Stimulated activated CD4-positive, alpha-beta T cell treated with anti-CD3 and anti-CD28 coated beads, TNF-alpha, amount 100 ng/mL, for 4 hours (primary cell): Measurements from ENCODE around the gene ATXN1.
"Not testable (repeated sequence)": the region's sequence is repeated elsewhere in the genome, so short reads cannot be mapped to it uniquely, and the experiment has no call there.

Source experiments
- DNase-seq, 3 experiments: peaks; one replicate each; pipeline ENCODE4 v3.0.0-alpha.2; 2020; ENCODE audit warnings: low read depth in 3 of 3

ATXN1 gene

DNA sequence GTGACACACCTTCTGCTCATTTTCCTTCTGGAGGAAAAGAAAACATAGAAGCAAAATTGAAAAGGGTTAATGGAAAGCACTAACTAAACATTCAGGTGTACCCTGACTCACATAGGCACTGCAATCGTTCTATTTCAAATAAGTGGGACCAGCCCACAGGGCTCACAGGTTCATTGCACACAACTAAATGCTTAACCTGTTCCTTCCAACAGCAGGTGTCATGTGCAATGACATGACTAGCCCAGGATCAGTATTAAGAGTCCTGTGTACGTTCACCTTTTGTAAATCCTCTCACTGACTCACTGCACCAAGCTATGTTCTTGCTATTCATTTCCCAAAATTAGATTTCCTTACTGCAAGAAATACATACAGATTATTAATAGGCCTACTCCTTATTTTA lies 371.6 kb downstream of the ATXN1 start:
- DNase-seq, result no peak

DNA sequence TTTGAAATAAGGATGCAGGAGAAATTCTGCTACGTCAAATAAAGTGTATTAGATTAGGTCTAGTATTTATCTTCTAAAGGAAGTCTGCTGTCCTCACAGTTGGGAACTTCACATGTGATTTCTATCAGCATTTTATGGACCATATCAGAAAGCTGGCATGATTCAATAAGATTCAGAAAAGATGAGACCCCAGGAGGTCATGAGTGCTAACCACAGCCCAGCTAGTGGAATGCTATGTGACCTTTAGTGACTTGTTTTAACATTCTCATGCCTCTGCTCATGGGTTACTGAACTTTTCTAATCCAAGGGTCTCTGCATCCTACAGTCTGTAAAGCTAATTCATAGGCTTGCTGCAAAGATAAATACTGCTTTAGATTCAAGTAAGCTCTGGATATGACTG lies 372.8 kb downstream of the ATXN1 start:
- no peak for DNase-seq

DNA sequence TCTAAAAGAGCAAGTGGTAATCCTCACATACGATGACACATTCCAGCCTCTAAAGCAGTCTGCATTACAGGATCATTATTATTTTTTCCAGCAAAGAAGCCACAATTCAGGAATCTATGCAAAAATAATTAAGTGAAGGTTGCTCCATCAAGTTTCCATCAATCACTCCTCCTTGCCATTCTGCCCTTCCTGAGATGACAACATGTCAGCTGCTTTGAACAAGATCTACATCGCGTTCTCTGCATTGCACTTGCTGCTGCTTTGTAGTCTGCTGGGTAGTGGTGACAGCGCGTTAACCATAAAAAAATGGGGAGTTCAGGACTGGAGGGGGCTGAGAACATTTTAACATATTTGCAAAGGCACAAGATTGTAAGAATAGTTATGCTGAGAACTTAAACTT lies 375.2 kb downstream of the ATXN1 start:
- DNase-seq, result no peak

DNA sequence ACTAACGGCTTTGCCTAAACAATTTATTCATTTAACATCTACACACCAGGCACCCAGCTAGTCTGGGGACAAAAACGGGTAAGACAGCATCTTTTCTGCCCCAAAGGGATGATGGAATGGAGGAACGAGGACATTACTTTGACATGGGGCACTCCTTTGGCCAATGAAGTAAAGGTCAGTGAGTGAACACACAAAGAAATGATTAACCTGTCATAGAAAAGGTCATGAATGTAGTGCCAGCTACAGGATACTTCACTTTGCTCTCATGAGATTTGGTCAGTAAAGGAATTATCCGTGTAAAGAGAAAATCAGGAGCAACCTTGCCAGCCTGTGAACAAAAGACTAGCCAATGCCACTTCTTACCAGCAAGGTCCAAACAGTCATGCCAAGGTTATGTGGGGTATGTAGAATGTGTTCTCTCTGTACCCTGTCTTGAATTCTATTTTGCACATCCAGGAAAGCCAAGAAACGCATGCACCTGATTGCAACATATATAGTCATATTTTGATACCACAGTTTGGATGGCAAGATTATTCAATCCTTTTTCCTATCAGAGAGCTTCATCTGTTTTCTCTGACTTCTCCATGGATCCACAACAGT lies 377.6 kb downstream of the ATXN1 start:
- no peak for DNase-seq

DNA sequence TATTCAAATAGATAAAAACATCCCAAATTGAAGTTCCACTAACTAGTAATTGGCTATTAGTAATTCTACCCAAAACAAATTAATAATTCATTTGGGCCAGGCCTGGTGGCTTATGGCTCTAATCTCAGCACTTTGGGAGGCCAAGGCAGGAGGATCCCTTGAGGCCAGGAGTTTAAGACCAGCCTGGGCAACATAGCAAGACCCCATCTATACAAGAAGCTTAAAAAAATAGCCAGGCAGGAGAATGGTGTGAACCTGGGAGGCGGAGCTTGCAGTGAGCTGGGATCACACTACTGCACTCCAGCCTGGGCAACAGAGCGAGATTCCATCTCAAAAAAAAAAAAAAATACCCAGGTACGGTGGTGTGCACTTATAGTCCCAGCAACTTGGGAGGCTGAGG lies 379.3 kb downstream of the ATXN1 start:
- DNase-seq, result not testable (repeated sequence)

DNA sequence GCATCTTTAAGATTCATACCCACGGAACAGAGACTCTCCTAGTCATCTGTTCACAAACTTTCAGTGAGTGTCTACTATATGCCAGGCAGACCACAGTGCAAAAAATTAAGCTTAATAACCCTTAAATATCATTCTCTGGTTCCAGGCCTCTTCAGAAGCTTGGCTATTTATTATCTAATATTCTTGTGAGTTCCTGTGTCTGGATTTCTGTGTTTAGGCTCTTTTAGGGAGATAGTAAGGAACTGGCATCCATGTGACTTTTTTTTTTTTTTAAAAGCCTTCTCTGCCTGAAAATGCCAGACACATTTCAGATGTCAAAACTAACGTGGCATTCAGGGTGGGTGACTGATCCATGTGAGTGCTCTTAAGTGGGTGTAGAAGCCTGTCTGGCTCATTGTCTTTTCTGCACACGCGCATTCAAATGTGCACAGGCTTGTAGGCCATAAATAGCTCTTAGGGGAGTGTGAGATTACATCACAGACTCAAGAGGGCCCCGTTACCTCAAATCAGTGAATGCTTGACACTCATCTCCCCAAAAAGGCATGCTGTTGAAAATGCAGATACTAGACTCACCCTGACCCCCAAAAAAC lies 380.9 kb downstream of the ATXN1 start:
- DNase-seq, result no peak

DNA sequence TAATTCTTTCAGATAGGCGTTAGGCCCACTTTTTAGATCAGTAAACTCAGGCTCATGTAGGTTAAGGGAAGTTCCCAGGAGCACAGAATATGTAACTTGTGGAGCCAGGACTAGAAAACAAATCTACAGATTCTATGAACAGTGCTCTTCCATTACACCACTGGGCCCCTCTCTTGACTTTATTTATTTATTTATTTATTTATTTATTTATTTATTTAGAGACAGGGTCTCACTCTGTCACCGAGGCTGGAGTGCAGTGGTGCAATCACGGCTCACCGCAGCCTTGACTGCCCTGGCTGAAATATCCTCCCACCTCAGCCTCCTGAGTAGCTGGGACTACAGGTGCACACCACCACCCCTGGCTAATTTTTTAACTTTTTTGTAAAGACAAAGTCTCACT lies 382.9 kb downstream of the ATXN1 start:
- DNase-seq, result not testable (repeated sequence)

DNA sequence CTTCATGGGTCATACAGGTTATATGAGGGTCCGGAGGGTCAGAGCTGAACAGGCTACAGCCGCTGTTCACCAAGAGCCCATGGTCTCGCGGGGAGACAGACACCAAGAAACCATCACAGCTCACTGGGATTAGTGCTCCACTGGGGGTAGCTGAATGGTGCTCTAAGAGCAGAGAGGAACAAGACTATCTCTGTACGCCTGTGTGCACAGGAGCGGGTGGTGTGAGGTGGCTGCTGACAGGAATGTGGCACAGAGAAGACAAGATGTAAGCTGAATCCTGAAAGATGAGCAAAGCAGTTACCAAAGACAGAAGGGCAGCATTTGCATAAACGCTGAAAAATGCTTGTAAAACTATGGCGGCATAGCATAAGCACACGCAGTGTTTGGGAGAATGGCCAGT lies 383.8 kb downstream of the ATXN1 start:
- no peak for DNase-seq

DNA sequence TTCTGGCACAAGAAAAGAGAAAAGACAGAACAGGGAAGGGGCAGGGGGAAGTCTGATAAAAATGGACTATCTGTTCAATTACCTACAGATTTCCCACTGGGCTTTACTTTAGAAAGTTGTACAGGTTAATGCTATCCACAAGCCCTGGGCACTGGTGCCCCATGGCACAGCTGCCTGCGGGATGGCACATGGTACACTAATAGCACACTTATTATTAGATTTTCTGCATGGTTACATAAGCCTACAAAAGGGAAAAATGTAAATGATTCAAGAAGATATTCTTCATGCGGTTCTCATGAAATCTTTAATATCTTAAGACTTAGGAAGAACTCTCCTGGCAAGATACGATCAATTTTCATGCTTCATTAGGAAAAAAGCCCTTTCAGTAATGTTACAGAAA lies 385.4 kb downstream of the ATXN1 start:
- DNase-seq, result no peak

DNA sequence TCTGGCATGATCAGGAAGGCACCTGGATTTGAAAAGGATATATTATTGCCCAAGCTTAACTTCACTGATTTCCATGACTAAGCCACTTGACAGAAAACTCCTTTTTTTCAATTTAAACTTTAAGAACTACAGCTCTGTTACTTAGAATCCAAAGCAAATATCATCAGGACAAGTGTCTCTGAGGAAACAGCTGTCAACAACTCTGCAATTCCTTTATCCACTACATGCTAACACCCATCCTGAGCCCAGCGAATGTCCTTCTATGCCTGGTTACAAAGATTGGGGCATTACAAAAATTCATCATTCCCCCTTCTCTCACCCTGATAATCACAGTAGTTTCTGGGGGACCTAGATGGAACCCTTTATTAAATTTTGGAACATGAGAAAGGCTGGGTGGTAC lies 386.1 kb downstream of the ATXN1 start:
- DNase-seq, result no peak

DNA sequence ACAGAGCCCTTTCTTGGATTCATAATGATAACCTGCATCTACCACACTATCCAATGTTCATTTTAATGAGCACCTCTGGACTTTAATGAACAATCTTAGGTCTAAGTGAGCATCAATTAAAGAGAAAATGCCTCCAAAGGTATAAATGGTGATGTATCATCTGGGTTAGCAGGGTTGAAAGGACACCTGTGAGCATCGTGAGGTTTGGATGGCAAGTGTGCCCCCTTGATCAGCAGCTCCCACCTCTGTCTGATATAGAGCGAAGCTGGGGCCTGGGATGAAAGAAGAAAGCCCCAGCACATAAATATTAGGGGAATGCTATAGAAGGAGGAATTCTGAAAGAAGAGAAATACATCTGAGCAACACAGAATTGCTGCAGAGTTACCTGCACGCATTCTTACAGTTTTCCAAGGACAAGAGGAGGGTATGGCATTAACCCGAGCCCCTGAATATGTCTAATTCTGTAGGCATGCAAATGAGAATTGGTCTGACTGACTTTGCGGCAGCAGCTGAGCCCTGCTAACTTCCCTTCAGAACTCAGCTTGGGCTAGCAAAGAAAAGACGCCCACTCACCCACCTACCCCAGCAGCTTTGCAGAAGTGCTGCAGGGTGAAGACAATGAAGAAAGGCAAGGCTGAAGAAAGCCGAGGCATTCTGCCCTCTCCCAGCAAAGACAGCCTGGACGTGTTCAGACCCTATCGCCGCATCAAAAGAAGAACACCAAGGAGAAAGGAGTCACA lies 386.6 kb downstream of the ATXN1 start:
- DNase-seq, result no peak

DNA sequence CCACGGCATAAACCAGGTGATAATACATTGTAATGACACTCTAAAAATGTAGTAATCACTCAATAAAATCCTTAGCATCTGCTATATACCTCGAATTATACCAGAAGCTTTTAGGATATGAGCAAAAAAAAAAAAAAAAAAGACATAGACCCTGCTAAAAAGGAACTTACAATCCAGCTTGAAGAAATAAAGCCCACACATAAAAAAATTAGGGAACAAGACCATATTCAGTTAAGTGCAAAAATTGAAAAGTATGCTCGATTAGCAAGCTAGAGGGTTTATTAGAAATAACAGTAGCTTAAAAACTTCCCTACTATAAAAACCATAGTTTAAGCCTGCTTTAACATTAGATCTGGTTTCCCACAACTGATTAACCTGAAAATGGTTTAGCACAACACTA lies 387.2 kb downstream of the ATXN1 start:
- DNase-seq, result no peak

DNA sequence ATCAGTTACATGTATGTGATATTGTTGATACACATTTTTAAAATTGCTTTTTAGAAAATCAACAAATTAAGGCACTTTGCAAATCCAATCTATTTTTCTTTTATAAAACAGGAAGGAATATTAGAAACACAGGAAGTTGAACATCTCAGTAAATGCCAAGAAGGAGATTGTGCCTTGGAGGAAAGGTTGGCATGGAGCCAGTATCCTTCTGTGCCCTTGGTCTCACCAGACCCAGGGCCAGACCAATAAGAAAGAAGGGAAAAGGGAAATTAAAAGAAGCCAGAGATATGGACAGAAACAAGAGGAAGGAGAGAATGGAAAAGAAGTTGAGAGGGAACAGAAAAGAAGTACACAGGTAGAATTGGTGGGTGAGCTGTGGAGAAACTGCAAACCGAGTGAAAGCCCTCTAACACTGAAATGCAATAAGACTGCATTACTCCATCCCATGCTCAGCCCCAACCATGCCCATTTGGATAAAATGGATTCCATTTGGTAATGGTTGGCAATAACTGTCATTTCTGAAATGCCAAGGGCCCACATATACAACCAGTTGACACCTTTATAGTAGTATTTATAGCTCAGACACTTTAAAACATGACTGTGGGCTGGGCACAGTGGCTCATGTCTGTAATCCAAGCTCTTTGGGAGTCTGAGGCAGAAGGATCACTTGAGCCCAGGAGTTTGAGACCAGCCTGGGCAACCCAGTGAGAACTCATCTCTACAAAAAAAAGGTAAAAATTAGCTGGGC lies 389.1 kb downstream of the ATXN1 start:
- DNase-seq, result no peak

DNA sequence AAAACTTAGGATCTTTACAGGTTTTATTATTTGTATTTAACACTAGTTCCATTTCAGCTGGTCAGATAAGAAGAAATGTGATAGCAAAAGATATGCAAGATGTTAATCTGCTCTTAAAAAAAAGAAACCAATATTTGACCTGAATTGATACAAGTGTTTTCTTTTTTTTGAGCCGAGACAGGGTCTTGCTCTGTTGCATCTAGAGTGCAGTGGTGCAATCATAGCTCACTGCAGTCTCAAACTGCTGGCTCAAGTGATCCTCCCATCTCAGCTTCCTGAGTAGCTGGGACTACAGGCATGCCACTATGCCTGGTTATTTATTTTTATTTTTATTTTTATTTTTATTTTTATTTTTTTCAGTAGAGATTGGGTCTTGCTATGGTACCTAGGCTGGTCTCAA lies 389.9 kb downstream of the ATXN1 start:
- no peak for DNase-seq

DNA sequence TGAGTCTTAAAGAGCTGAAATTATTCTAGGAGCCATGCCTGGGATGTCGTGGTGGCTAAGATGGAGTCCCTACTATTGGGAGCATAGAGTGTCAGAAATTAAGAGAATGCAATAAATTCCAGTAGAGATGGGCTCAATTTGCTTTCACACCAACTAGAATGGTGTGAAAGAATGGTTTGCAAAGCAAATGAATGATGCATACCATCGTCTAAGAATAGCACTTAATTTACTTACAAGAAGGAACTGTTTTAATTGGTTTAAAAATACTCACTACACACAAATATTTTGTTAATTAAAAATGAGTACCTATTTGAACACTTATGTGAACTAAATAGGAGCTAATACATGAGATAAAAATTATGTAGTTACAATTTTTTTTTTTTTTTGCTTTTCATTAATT lies 390.3 kb downstream of the ATXN1 start:
- DNase-seq, result no peak

DNA sequence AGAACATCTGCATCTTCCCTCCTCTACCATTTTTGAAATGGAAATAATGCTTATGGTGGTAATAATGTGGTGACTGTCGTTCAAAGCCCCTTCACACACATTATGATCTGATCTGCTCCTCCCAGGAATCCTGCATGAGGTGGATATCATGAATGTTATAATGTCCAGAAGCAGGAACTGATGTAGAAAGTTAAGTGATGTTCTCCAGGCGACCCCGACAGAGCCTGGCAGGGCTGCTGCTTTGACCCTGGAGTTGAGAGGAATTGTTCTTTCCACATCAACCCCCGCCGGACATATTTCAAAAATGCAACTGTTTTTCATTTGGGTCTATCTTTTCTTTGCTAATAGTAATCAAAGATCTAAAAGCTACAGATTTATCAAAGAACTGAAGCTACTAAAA lies 391.3 kb downstream of the ATXN1 start:
- DNase-seq, result no peak

DNA sequence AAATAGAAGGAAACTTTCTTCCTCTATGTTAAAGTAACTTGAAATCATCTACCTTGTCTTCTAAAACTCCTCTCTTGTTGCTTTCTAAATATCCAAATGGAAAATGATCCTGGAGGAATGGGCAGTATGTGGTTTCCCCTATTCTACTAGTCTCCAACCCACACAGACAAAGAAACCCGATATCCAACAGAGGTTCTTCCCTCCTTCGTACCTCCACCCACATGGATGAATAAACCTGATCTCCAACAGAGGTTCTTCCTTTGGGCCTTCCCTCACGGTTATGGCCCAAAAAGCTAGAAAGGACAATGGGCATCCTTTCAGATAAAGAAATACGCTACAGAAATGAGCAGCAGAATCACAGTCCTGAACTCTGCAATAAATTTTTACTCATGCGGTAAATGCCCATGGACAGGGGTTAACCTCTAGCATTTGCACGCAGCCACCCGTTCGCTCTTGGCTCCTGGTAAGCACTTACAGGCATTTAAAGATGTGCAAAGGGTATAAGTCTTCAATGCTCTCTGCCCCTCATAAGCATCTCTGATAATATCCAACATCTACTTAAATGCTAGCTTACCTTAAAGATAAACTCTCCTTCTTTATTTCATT lies 392.0 kb downstream of the ATXN1 start:
- DNase-seq, result no peak

DNA sequence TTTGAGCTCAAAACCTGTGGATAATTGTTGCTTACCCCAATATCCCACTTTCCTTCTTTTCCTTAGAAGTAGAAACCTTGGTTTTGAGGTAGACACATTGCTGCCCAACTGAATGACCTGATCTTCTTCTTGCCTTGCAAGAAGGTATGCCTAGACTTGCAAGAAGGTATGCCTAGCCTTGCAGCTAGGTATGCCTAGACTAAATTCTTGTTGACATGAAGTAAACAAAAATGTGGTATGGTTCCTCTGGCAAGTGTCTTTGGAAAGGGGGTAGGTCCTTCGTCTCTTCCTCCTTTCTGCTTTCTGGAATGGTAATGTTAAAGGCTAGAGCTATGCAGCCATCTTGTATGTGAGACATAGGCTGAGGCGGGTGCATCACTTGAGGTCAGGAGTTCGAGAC lies 393.7 kb downstream of the ATXN1 start:
- no peak for DNase-seq

DNA sequence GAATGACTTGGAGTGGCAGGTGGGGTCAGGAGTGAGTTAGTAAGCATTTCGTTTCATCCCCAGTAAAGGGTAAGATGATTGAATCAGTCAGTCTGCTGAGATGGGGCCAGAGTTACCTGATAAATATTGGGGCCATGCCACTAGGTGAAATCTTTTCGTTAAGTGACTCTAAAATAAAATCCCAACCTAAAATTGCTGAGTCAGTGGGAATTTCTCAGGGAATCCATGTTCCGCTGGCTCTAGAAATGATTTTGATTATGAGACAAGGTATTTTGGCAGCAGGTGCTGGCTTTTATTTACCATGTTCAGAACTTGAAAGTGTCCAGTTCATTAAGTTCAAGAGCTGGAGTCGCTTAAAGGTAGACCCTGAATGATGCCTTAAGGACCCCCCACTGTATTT lies 397.5 kb downstream of the ATXN1 start:
- no peak for DNase-seq

DNA sequence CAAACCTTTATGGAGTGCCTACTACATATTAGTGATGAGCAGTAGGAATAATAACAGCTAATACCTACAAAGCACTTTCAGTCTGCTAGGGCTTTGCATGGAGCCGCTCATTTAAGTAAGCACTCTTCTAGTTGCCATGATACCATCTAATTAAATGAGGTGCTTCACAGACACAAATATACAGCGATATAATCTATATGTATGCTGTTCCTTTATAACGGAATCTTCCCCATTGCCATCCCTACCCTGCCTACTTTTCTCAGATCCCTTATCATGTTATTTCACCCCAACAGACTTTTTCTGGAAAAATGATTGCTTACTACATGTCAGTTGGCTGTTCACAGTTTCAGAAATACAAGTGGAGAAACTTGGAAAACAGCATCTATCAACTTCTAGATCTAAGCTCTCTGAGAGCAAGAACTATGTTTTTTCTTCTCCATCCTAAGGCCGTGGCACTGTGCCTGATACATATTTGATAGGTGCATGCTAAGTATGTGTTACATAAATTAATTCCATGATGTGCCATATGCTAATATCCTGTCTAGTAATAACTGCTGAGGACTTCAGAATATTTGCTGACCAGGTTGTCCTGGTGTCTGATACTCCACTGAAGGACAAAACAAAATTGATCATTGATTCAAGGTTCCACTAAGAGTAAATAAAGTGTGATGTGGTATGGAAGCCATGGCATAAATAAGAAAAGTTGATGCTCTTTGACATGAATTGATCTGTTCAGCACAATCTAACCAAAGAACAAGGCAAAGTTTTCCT lies 398.3 kb downstream of the ATXN1 start:
- no peak for DNase-seq

DNA sequence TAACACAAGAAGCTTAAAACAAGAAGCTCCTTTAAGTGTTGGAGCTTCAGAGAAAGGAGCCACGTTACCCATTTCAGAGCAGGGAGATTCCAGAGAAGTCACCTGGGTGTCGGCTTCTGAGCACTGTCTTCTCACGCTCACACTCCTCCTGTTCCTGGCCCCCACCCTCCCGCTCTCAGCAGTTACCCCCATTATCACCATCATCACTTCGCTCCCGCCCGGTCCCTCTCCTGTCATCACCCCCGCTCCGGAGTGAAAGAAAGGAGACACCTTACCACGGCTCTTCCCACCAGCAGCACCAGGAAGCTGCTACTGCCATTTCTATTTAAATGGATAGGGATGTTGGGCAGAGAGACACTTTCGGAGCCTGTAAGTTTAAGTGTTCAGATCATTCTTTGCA lies 399.0 kb downstream of the ATXN1 start:
- no peak for DNase-seq

DNA sequence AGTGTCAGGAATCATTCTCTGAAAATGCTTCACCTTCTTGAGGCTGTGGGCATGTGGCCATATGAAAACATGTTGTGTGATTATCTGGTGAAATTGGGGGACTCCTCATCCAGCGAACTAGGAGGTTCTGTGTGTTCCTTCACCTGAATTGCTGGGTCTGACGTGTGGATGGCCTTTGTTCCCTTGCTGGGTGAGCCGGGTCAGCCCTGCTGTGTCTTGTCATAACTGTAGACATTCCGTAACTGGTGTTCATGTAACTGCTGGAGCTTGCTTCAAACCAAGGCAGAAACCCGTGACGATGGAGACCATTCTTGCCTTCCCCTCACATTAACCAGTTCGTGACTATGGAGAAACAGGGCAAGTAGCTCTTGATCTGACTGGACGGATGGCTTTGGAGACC lies 399.4 kb downstream of the ATXN1 start:
- DNase-seq, result no peak
